CD4-positive, alpha-beta memory T cell (primary cell): Measurements from ENCODE around the gene GYPB. TPM values are rescaled to one million over a fixed set of nuclear protein-coding genes. Genes with fewer than 3 reads are reported as not detected.
"Not testable (repeated sequence)": the region's sequence is repeated elsewhere in the genome, so short reads cannot be mapped to it uniquely, and the experiment has no call there.

Source experiments
- CTCF ChIA-PET: fragments of 350-600 bp; sonication (Branson Sonifier 250); formaldehyde crosslinking; loops from one replicate; lab custom pipeline; 2021; ENCODE audit warnings: inconsistent platforms; ENCODE audit not compliant: partially characterized antibody; lab: Charles Lee
- POLR2A ChIA-PET: fragments of 350-600 bp; sonication (Branson Sonifier 250); formaldehyde crosslinking; loops from one replicate; lab custom pipeline; 2021; ENCODE audit not compliant: partially characterized antibody; lab: Charles Lee
- DNase-seq, 5 donors: peaks; one replicate each; pipeline versions ENCODE4 v3.0.0 to v3.0.0-alpha.2; 2020 to 2022; ENCODE audit warnings: mixed read lengths in 1 of 5
- H3K27ac ChIP-seq: one replicate; pipeline ENCODE4 v1.7.0; 2013; ENCODE audit warnings: low read depth, low read length
- H3K27me3 ChIP-seq: 2 replicates; pipeline ENCODE4 v1.7.0; 2013; ENCODE audit warnings: mild to moderate bottlenecking, low read length, moderate library complexity; ENCODE audit not compliant: insufficient read depth
- H3K36me3 ChIP-seq: 2 replicates; pipeline ENCODE4 v1.7.0; 2013; ENCODE audit warnings: mild to moderate bottlenecking, low read length, moderate library complexity; ENCODE audit not compliant: insufficient read depth
- H3K4me1 ChIP-seq: 2 replicates; pipeline ENCODE4 v1.7.0; 2013; ENCODE audit warnings: mild to moderate bottlenecking, low read length, moderate library complexity; ENCODE audit not compliant: insufficient read depth
- H3K4me3 ChIP-seq, 2 donors: one replicate each; pipeline ENCODE4 v1.7.0; 2013; ENCODE audit warnings: low read length in 2 of 2, mild to moderate bottlenecking in 1 of 2
- H3K9me3 ChIP-seq, 2 donors: one replicate each; pipeline ENCODE4 v1.7.0; 2013; ENCODE audit warnings: low read length in 2 of 2, control low read depth in 1 of 2; ENCODE audit not compliant: control insufficient read depth in 1 of 2
- H3K27ac Mint-ChIP-seq, 7 donors: one replicate each; pipeline ENCODE4 v1.8.0; 2020 to 2021; ENCODE audit warnings: mixed read lengths in 7 of 7, mild to moderate bottlenecking in 6 of 7, inconsistent platforms in 3 of 7, moderate library complexity in 3 of 7
- H3K27me3 Mint-ChIP-seq, 2 donors: one replicate each; pipeline ENCODE4 v1.8.0; 2020 to 2021; ENCODE audit warnings: mixed read lengths in 2 of 2
- H3K36me3 Mint-ChIP-seq, 2 donors: one replicate each; pipeline ENCODE4 v1.8.0; 2020 to 2021; ENCODE audit warnings: mixed read lengths in 2 of 2, inconsistent platforms in 1 of 2, mild to moderate bottlenecking in 1 of 2
- H3K4me1 Mint-ChIP-seq, 4 donors: one replicate each; pipeline ENCODE4 v1.8.0; 2020 to 2021; ENCODE audit warnings: mixed read lengths in 4 of 4, mild to moderate bottlenecking in 1 of 4
- H3K4me3 Mint-ChIP-seq, 8 donors: one replicate each; pipeline ENCODE4 v1.8.0; 2020 to 2021; ENCODE audit warnings: mixed read lengths in 8 of 8, mild to moderate bottlenecking in 7 of 8, moderate library complexity in 6 of 8, inconsistent platforms in 3 of 8
- H3K9me3 Mint-ChIP-seq, 8 donors: one replicate each; pipeline ENCODE4 v1.8.0; 2020 to 2021; ENCODE audit warnings: mixed read lengths in 8 of 8, mild to moderate bottlenecking in 5 of 8, inconsistent platforms in 3 of 8, moderate library complexity in 1 of 8
- intact Hi-C: fragments of 100-400 bp; cut with micrococcal nuclease; formaldehyde crosslinking; loops from one replicate; pipeline ENCODE4 v1.15.1; 2023
- polyA plus RNA-seq, 2 donors: library from polyadenylated mRNA; unstranded; fragments of 300-500 nt; fragmentation: Illumina TruSeq; gene quantifications; one replicate each; pipeline ENCODE4 v1.2.3, GENCODE V29; 2021
- total RNA-seq, 2 experiments: library from RNA; stranded (reverse); gene quantifications; one replicate each; pipeline ENCODE4 v1.2.3, GENCODE V29; 2021

Gene GYPB
- total and polyA plus RNA-seq, 4 experiments from 2014 or later: not detected

GRCh38 chr4:144000331-144000995, 18.7 kb downstream of the GYPB start:
- H3K27me3 ChIP-seq, H3K4me1 ChIP-seq, H3K36me3 ChIP-seq, H3K4me1 Mint-ChIP-seq, H3K27ac Mint-ChIP-seq, H3K27me3 Mint-ChIP-seq, H3K9me3 Mint-ChIP-seq, H3K27ac ChIP-seq, DNase-seq, intact Hi-C loops, H3K9me3 ChIP-seq, CTCF ChIA-PET, H3K36me3 Mint-ChIP-seq, H3K4me3 ChIP-seq, H3K4me3 Mint-ChIP-seq, POLR2A ChIA-PET: not testable (repeated sequence)

DNA sequence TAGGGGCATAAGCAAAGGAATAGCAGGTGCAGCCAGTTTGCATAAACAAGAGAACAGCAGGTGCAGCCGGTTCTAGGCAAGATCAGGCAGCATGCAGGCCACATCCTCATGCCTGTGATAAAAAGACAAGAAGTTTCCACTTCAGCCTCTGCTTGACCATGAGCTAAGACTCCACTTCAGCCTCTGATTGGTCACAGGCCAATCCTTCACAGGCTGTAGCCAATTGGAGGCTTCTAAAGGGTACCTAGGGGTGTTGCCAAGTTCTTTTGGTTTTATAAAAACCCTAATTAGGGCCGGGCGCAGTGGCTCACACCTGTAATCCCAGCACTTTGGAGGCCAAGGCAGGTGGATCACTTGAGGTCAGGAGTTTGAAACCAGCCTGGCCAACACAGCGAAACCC, 23.0 kb downstream of the GYPB start:
- CTCF ChIA-PET, H3K27ac ChIP-seq, H3K4me3 ChIP-seq, H3K4me1 ChIP-seq, DNase-seq, H3K36me3 Mint-ChIP-seq, H3K9me3 ChIP-seq, POLR2A ChIA-PET, H3K27ac Mint-ChIP-seq, H3K27me3 ChIP-seq, intact Hi-C loops, H3K9me3 Mint-ChIP-seq, H3K27me3 Mint-ChIP-seq, H3K4me3 Mint-ChIP-seq, H3K36me3 ChIP-seq, H3K4me1 Mint-ChIP-seq: not testable (repeated sequence)

- H3K27ac Mint-ChIP-seq, H3K9me3 ChIP-seq, H3K4me3 ChIP-seq, POLR2A ChIA-PET, H3K27me3 Mint-ChIP-seq, intact Hi-C loops, DNase-seq, H3K36me3 Mint-ChIP-seq, CTCF ChIA-PET, H3K9me3 Mint-ChIP-seq, H3K27ac ChIP-seq, H3K4me1 ChIP-seq, H3K36me3 ChIP-seq, H3K4me1 Mint-ChIP-seq, H3K4me3 Mint-ChIP-seq, H3K27me3 ChIP-seq: not testable (repeated sequence)
Measured at GRCh38 chr4:143991761-143992160, 27.4 kb downstream of the GYPB start.

DNA sequence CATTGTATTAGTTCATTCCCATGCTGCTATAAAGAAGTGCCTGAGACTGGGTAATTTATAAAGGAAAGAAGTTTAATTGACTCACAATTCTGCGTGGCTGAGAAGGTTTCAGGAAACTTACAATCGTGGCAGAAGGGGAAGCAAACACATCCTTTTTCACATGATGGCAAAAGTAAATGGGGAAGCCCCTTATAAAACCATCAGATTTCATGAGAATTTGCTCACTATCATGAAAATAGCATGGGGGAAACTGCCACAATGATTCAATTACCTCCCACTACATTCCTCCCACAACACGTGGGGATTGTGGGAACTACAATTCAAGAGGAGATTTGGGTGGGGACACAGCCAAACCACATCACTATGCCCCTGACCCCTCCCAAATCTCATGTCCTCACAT, 28.5 kb downstream of the GYPB start:
- CTCF ChIA-PET, H3K36me3 ChIP-seq, H3K9me3 Mint-ChIP-seq, H3K27ac Mint-ChIP-seq, H3K36me3 Mint-ChIP-seq, H3K4me1 ChIP-seq, H3K27ac ChIP-seq, POLR2A ChIA-PET, H3K4me1 Mint-ChIP-seq, H3K27me3 Mint-ChIP-seq, intact Hi-C loops, DNase-seq, H3K27me3 ChIP-seq, H3K9me3 ChIP-seq, H3K4me3 ChIP-seq, H3K4me3 Mint-ChIP-seq: not testable (repeated sequence)

DNA sequence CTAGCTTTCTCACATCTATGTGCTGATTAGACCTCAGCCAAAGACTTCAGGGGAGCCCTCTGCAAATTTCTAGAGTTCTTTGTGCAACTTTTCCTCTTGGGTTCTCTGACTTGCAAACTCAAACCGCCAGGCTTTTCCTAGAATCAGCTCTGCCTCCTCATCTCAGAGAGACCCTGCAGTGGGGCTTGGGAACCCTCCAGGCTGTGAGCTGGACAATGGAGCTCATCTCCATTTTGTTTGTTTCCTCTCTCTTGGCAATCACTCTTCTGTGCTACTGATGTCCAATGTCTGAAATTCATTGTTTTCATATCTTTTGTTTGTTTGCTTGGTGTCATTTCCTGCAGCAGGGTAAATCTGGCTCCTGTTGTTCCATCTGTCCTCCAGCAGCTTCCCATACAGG, 33.0 kb downstream of the GYPB start:
- no peak for DNase-seq
- CTCF ChIA-PET: no interaction called here
- Mint-ChIP-seq H3K4me3 (no peak overlapping the region), H3K27me3 (no peaks in the 10 kb centered on the region), H3K9me3 (no peaks in the 10 kb centered on the region), H3K36me3 (no peaks in the 10 kb centered on the region), H3K4me1 (peaks cover 0 to 2% (median under 1%) of the 10 kb centered on the region in 4 donors), H3K27ac (no peak overlapping the region)
- no peaks in the 10 kb centered on the region for H3K36me3 ChIP-seq
- no peak overlapping the region for H3K4me3 ChIP-seq
- H3K9me3 ChIP-seq: no peaks in the 10 kb centered on the region
- no peaks in the 10 kb centered on the region for H3K27me3 ChIP-seq
- POLR2A ChIA-PET: no interaction called here
- intact Hi-C loops: no loop called here
- no peaks in the 10 kb centered on the region for H3K4me1 ChIP-seq
- H3K27ac ChIP-seq: no peak overlapping the region

DNA sequence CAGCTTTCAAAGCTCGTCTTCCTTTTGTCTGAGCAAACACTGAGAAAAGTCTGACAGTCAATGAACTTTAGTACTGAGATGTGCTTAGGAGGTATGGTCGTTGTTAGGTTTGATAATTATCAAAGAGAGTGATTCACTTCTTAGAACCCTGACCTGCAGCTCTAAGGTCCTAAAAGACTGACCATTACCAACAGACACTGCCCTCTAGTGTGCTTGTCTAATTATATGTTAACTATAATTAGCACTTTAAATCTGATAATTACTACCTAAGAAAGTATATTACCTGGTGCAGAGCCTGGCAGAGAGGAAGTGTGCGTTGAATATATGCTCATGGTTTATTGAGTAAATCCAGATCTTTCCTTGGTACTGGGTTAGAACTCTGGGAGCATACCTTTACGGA, 38.4 kb downstream of the GYPB start:
- DNase-seq, H3K27me3 ChIP-seq, H3K27ac ChIP-seq, intact Hi-C loops, H3K27ac Mint-ChIP-seq, H3K4me3 Mint-ChIP-seq, POLR2A ChIA-PET, H3K27me3 Mint-ChIP-seq, H3K36me3 ChIP-seq, H3K4me1 ChIP-seq, H3K9me3 Mint-ChIP-seq, CTCF ChIA-PET, H3K4me3 ChIP-seq, H3K4me1 Mint-ChIP-seq, H3K36me3 Mint-ChIP-seq, H3K9me3 ChIP-seq: not testable (repeated sequence)

GRCh38 chr4:143975527-143975926, 43.7 kb downstream of the GYPB start:
- H3K36me3 ChIP-seq, H3K4me1 Mint-ChIP-seq, H3K9me3 ChIP-seq, H3K27ac ChIP-seq, H3K4me1 ChIP-seq, H3K36me3 Mint-ChIP-seq, H3K4me3 Mint-ChIP-seq, DNase-seq, H3K27me3 ChIP-seq, H3K9me3 Mint-ChIP-seq, CTCF ChIA-PET, H3K4me3 ChIP-seq, POLR2A ChIA-PET, intact Hi-C loops, H3K27ac Mint-ChIP-seq, H3K27me3 Mint-ChIP-seq: not testable (repeated sequence)

GRCh38 chr4:143974021-143974420, 45.2 kb downstream of the GYPB start:
- H3K27me3 ChIP-seq, H3K4me3 ChIP-seq, H3K27ac ChIP-seq, H3K9me3 ChIP-seq, H3K4me1 ChIP-seq, H3K36me3 Mint-ChIP-seq, intact Hi-C loops, H3K36me3 ChIP-seq, POLR2A ChIA-PET, DNase-seq, CTCF ChIA-PET, H3K27ac Mint-ChIP-seq, H3K4me1 Mint-ChIP-seq, H3K27me3 Mint-ChIP-seq, H3K9me3 Mint-ChIP-seq, H3K4me3 Mint-ChIP-seq: not testable (repeated sequence)
